ENCODE results near the gene TANGO2.

GRCh38 chr22:20054485-20054884 lies 33.6 kb downstream of the TANGO2 start:
- TF ChIP-seq CTCF (IDR thresholded peaks at IDR 0.05): no peak
- TF ChIP-seq POLR2A (IDR thresholded peaks at IDR 0.05): no peak

Measured in lower leg skin (tissue), 3 donors.